Measurements from ENCODE around the gene ARHGEF11.

- TF ChIP-seq CTCF (conservative IDR thresholded peaks at IDR 0.05) (no peak), ZFX (IDR thresholded peaks at IDR 0.05) (no peak)
Observed at GRCh38 chr1:156914440-156914856, 131.1 kb downstream of the ARHGEF11 start.
